Activated CD4-positive, alpha-beta T cell treated with anti-CD3 and anti-CD28 coated beads, Interleukin-2, amount 50 U/mL, for 24 hours (primary cell): ENCODE measurements around the gene TTLL10.
"Not testable (repeated sequence)": the region's sequence is repeated elsewhere in the genome, so short reads cannot be mapped to it uniquely, and the experiment has no call there.

ENCODE experiments used
- DNase-seq, 2 donors: peaks; one replicate each; pipeline ENCODE4 v3.0.0-alpha.2; 2020; ENCODE audit warnings: low read depth in 1 of 2, low spot score in 1 of 2

Gene TTLL10

DNA sequence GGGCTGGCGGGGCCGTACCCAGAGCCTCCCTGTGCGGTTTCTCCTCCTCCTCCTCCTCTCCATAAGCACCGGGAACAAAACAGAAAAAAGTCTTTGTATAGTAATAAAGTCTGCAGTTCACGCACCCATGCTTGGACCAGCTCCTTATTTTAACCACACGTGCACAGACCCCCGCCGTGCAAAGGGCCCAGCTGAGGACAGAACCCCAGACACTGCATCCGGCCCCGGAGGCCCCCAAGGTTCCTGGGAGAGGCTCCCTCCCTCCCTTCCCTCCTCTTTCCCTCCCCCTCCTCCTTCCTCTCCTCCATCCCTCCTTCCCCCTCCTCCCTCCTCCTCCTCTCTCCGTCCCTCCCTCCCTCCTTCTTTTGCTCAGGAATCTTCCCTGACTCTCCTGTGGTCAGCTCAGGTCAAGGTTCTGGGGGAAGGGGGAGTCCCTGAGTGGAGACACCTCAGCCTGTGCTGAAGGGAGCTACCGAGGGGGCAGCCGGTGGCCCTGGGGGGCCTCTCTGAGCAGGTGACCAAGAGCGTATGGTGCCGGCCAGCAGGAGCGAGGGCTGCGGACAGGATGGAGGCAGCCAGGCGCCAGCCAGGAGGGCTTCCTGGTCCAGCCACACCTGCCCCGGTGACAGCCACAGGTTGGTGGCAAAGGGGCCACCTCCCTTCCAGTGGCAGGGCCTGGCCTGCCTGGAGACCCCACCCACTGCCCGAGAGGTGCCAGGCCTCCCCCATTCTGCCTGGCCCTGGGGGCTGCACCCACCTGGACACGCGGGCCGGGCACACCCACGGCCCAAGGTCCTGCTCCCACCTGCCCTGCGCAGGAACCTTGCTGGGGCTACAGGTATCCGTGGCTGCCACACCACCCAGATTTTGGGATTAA is 3.2 kb upstream of the TTLL10 start:
- no peak for DNase-seq

DNA sequence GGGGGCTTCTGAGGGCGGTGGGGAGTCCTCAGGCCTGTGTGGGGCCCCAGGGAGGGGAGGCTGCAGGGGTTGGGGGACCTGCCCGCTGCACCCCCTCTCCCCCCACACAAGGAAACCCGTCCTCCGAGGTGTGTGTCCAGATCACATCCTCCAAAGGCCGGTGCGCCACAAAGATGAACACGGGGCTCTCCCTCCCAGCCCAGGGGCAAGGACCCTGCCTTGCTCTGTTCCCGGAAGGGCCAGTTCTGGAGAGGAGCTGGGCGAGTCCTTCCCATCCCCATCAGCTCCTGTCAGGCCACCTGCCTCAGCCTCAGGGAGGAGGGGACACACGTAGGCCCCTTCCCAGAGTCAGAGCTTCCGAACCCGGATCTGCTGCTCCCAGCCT is 2.5 kb upstream of the TTLL10 start:
- DNase-seq: no peak

DNA sequence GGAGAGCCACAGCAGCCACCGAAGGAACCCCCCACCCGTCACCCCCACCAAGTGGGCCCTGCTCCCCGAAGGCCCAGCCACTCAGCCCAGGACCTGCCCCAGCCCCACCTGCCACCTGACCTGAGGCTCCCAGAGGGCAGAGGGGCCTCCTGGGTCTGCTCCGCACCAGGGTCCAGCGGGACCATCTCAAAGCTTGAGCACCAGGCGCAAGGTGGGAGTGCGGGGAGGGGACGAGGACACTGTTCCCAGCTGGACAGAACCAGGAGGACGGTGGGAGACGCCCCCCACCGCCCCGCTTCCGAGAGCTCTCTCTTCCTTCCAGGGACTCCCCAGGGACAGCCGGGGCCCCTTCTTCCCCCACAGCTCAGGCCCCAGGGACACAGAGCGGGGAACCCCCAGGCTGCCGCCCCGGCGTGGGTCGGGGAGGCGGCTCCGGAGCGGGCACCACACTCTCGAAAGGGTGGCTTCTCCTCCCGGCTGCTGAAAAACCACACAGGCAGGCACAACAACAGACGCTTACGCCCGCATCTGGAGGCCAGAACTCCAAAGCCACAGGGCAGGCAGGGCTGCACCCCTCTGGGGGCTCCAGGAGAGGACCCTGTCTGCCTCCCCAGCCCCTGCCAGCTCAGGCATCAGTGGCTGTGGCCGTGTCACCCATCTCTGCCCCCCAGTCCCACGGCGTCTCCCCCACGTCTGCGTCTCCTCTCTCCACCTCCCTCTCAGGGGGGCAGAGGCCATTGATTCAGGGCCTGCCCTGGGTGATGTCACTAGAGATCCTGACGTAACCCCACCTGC is 1.9 kb upstream of the TTLL10 start:
- DNase-seq: no peak

DNA sequence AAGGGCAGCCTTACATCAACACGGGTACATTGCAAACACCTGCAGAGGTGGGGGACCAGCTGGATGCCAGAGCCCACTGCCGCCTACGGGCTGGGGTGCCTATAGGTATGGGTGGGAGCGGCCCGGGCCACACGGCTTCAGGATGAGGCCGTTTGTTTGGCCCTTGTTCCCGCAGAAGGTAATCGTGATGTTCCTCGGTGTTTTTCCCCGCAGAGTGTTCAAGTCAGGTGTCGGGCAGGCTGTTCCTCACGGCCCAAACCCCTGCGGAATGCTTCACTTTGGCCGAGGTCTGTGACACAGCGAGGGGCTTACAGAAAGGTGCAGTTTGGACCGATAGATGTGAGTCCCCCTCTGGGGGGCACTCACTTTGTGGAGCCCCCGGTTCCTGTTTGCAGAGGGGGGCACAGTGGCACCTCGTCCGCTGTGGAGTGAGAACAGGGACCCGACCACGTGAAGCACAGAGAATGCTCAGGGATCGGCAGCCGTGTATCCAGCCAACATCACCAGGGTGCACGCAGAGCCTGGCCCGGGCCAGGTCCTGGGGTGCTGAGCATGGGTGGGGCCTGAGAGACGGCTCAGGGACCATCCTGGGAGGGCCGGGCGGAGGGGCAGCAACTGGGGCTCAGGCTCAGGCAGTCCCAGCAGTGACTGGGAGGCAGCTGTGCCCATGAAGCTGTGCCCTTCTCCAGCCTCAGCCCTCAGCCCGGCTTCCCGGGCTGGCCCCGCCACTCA is 453 bp upstream of the TTLL10 start:
- DNase-seq: no peak

DNA sequence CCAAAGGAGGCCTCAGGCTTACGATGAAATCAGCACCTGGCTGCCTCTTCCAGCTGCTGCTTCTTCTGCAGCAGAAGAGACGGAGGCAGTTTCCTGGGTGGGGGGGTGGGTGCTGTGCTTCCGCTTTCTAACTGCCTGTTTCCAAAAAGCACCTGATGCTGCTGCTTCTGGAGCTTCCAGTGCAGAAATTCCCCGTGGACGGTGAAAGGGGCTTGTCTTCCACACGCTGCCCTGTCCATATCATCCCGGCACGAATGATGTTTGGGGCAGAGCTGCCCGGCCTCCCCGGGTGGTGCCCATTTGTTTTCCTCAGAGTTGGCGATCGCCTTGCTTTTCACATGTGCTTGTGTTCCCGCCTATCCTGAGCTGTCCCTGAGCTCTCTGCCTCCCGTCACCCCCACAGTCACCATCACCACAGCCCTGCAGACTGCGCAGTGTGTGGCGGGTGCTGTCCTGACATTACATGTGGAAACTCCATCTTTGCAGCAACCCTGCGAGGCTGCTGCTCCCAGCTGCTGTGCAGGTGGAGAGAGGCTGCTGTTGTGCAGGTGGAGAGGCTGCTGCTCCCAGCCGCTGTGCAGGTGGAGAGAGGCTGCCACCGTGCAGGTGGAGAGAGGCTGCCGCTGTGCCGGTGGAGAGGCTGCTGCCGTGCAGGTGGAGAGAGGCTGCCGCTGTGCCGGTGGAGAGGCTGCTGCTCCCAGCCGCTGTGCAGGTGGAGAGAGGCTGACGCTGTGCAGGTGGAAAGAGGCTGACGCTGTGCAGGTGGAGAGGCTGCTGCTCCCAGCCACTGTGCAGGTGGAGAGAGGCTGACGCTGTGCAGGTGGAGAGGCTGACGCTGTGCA is 1.8 kb downstream of the TTLL10 start:
- no peak for DNase-seq

DNA sequence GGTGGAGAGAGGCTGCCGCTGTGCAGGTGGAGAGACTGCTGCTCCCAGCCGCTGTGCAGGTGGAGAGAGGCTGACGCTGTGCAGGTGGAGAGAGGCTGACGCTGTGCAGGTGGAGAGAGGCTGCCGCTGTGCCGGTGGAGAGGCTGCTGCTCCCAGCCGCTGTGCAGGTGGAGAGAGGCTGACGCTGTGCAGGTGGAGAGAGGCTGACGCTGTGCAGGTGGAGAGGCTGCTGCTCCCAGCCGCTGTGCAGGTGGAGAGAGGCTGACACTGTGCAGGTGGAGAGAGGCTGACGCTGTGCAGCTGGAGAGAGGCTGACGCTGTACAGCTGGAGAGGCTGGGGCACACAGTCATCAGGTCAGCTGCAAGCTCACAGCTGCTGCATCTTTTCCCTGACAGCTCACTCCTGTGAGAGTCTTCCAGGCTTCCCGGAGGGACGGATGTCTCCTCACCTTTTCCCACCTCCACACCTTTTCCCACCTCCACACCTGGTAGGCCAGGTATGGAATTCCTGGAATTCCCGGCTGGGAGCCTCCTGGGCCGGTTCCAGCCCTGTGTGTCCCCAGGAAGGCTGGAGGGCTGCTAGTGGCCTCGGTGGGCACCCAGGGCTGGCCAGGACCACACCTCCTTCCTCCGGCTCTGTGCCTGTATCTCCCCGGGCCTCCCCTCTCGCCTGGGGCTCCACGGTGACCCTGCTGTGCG is 2.5 kb downstream of the TTLL10 start:
- DNase-seq: not testable (repeated sequence)

DNA sequence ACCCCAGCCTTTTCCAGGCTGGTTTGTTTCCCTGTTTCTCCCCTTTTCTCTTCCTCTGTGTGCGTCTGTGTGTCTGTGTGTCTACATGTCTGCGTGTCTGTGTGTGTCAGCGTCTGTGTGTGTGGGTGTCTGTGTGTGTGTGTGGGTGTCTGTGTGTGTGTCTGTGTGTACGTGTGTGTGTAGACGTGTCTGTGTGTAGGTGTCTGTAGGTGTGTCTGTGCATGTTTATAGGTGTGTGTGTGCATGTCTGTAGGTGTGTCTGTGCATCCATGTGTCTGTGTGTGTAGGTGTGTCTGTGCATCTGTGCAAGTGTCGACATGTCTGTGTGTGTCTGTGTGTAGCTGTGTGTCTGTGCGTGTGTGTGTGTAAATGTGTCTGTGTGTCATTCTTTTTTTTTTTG is 3.3 kb downstream of the TTLL10 start:
- no peak for DNase-seq

DNA sequence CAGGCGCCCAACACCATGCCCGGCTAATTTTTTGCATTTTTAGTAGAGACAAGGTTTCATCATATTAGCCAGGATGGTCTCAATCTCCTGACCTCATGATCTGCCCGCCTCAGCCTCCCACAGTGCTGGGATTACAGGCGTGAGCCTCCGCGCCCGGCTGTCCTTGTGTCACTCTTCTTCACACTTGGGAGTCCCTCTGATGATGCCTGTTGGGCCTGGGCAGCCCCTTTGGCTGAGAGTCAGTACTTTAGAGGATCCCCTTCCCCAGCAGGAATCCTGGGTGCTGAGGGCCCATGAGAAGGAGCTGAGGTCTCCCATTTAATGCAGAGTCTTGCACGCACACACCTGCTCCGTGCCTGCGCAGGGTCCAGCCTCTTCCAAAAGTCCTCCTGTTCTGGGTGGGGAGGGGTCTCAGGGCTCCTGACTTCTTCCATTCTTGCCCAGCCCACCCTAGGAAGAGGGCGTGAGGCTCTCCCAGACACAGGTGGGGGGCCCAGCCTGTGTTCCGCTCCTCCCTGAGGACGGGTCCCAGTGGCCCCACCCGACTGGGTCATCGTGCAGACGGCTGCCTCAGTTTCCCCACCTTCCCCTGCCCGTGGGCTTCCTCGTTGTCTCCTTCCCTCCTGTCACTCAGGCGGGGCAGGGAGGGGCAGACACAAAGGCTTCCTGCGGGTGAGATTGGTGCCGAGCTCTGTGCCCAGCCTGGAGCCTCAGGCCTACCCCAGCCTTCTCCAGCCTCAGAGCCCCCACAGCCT is 3.9 kb downstream of the TTLL10 start:
- DNase-seq: no peak

DNA sequence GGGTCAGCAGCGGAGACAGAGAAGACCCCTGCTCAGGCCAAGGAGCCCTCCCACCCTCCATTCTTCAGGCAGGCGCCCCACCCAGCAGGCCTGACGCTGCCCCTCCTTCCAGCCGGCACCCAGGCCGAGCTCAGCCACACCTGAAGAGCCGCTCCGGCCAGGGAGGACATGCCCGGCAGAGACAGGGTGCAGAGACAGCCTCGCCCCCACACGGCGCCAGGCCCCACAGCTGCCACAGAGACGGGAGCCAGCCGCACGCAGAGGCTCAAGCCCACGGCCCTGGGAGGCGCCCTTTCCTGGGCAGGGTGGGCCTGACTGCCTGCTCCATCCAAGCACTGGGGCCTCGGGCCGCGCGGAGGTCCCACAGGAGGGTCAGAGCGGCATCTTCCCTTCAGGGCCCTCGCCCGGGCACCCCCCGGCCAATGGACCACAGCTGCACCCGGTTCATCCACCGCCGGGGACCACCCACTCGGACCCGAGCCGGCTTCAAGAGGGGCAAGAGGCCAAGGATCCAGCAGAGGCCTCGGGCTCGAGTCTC is 5.2 kb downstream of the TTLL10 start:
- no peak for DNase-seq

DNA sequence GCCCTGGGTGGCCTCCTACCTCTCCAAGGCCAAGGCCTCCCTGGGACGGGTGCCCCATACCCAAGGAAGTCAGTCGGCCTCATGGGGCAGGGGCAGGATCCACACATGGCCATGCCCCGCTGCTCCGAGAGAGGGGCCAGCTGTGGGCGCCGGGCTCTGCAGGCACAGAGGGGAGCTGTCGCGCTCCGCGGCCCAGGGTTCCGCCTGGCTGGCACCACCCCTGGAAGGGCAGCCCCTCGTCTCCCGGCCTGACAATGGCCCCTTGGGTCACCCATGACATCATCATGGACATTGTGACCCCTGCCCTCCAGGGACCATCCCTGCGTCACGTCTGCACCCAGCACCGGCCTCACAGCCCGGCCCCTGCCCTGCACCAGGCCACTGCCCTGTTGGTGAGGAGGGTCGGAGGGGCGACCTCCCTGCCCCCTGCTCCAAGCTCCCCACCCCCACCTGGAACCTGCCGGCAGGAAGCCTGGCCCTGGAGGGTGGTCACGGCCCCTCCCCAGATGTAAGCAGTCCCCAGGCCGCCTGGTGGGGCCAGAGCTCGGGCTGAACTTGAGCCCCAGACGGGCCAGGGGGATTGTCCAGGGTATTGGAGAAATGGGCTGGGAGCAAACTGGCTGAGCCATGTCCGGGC is 5.8 kb downstream of the TTLL10 start:
- DNase-seq: no peak

DNA sequence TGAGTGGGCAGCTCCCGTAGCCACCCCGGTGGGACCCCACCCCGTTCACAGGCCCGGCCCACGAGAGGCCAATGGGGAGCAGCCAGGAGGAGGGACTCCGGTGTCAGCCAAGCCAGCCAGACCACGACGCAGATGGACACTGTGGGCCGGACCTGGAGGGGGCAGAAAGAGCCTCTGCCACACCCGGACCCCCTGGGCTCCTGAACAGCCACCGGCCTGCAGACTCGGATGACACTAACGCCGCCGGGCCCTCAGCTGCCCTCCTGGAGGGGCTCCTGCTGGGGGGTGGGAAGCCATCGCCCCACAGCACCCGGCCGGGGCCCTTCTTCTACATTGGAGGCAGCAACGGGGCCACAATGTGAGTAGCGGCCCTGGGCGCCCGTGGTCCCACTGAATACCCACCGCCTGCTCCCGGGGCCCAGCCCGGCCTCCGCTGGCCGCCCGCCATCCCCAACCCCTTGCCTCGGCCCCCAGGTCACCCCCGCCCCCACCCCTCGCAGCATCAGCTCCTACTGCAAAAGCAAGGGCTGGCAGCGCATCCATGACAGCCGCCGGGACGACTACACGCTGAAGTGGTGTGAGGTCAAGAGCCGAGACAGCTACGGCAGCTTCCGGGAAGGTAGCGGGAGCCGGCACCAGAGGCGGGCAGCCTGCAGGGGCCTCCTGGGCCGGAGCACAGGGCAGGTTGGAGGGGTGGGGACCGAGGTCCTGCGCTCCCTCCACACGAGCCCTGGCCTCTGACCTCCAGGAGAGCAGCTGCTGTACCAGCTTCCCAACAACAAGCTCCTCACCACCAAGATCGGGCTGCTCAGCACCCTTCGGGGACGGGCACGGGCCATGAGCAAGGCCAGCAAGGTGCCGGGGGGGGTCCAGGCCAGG is 6.5 kb downstream of the TTLL10 start:
- DNase-seq: no peak

DNA sequence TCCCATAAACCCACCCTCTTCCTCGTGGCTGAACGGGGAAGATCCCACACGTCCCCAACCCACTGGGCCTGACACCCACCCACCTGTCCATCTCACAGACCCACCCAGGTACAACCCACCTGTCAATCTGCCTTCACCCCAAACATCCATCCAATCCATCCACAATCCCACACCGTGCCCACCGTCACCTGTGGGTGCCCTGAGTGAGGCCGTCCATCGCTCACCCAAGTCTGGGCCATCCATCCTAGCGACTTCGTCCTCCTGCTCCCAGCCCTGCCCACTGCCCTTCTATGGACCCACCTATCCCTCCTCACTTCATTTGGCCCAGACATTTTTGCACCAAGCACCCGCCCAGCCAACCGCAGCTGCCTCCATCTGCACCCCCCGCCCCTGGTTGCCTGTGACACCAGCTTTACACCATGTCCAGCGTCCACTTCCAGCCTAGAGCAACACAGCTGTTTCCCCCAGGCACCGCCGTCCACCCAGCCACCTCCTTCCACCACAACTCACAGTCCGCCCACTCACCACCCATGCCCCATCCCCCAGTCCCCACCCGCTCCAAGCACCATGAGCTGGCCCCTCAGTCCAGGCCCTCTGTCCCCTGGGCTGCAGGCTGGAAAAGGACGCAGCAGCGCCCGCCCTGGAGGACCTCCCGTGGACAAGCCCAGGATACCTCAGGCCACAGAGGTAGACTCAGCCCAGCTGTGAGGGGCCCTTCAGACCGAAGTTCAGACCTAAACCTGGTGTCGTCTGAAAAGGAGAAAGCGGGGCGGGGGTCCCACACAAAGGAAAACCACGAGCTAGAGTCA is 7.7 kb downstream of the TTLL10 start:
- DNase-seq: no peak

DNA sequence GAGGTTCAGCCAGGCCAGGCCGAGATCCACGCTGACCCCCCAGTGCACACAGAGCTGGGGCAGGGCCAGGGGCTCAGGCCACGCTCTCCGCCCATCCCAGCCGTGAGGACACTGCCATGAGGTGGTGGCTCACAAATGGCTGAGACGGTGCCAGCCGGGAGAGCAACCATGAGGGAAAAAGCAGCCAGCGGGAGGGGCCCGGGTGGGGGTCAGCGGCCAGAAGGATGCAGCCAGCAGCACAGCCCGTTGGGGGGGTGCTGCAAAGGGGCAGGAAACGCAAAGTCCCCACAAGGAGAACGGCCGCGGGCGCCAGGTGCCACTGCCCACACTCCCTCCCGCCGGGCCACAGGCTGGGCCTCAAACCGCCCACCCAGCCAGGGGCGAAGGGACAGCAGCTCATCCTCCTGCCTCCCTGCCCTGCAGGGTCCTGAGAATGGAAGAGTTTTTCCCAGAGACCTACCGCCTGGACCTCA is 8.3 kb downstream of the TTLL10 start:
- no peak for DNase-seq

DNA sequence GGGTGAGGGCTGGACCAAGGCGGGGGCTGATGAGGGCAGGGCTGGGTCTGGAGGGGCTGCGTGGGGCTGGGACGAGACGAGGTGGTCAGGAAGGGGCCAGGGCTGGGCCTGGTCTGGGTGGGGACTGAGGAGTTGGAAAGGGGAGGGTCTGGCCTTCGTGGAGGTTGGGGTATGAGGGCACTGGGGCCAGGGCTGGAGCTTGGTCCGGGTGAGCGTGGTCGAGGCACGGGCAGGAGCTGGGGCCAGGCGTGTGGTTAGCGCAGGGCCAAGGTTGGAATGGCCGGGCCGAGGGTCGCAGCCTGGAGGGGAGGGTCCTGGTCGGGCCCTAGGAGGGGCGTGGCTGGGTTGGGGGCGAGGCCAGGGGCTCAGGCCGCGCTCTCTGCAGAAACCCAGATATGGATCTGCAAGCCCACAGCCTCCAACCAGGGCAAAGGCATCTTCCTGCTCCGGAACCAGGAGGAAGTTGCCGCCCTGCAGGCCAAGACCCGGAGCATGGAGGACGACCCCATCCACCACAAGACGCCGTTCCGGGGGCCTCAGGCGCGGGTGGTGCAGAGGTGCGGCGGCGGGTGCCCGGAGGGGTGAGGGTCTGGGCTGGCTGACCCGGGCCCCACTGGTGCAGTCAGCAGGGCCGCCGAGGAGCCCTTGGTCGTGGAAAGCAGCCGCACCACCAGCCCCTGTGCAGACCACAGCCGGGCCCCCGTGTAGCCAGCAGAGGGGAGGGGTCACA is 9.0 kb downstream of the TTLL10 start:
- no peak for DNase-seq

DNA sequence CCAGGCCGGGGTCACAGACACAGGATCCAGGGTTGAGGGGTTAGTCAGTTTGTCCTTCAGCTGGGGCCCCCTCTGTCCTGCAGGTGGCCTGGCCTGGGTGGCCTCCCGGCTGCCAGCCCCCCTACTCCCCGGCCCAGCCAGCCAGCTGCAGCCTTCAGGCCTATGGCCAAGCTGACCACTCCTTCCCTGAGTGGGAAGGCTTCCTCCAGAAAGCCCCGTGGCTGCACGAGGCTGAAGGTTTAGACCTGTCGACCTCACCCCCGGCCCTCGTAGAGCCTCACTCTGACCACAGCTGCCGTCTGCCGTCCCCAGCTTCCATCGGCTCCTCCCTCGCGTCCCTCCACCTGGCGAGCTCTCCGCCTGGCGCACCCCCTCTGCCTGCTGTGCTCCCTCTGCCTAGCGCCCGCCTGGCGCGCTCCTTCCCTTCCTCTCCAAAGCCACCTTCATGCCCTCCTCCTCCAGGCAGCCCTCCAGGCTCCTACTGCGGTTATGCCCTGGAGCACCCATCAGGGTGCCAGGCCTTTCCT is 9.6 kb downstream of the TTLL10 start:
- DNase-seq: no peak
